Measurements from ENCODE around the gene AGO4. TPM values are rescaled to one million over a fixed set of nuclear protein-coding genes. Genes with fewer than 3 reads are reported as not detected.
"Not testable (repeated sequence)": the region's sequence is repeated elsewhere in the genome, so short reads cannot be mapped to it uniquely, and the experiment has no call there.

Gene AGO4
- total RNA-seq, 2 donors from 2014 or later, result 5.9 to 8.1 TPM

- no peak overlapping the region for H3K4me3 Mint-ChIP-seq
- H3K27ac Mint-ChIP-seq, result peak overlapping the region; percentile 21
- H3K36me3 Mint-ChIP-seq (ENCODE audit: low read depth), result peaks cover 41% of the 10 kb centered on the region
- H3K9me3 Mint-ChIP-seq, result no peaks in the 10 kb centered on the region
- H3K4me1 Mint-ChIP-seq, result peaks cover 13% of the 10 kb centered on the region
- H3K27me3 Mint-ChIP-seq, result no peaks in the 10 kb centered on the region
- ATAC-seq (replicated peaks), result no peak
These were observed 79.0 kb downstream of the AGO4 start for GRCh38 chr1:35886577-35887431.

GRCh38 chr1:35887508-35887907 is 79.7 kb downstream of the AGO4 start:
- H3K4me1 Mint-ChIP-seq, result peaks cover 7% of the 10 kb centered on the region
- H3K4me3 Mint-ChIP-seq, result no peak overlapping the region
- no peaks in the 10 kb centered on the region for H3K9me3 Mint-ChIP-seq
- peaks cover 48% of the 10 kb centered on the region for H3K36me3 Mint-ChIP-seq (ENCODE audit: low read depth)
- H3K27ac Mint-ChIP-seq, result peak overlapping the region; percentile 21
- no peak for ATAC-seq (replicated peaks)
- no peaks in the 10 kb centered on the region for H3K27me3 Mint-ChIP-seq

- no peak overlapping the region for H3K27ac Mint-ChIP-seq
- H3K27me3 Mint-ChIP-seq, result no peaks in the 10 kb centered on the region
- no peaks in the 10 kb centered on the region for H3K9me3 Mint-ChIP-seq
- ATAC-seq (replicated peaks), result no peak
- no peak overlapping the region for H3K4me3 Mint-ChIP-seq
- H3K36me3 Mint-ChIP-seq (ENCODE audit: low read depth), result peaks cover 55% of the 10 kb centered on the region
- H3K4me1 Mint-ChIP-seq, result peaks cover 7% of the 10 kb centered on the region
These were observed 80.4 kb downstream of the AGO4 start for GRCh38 chr1:35888255-35888654.

GRCh38 chr1:35888981-35889380 is 81.2 kb downstream of the AGO4 start:
- peaks cover 63% of the 10 kb centered on the region for H3K36me3 Mint-ChIP-seq (ENCODE audit: low read depth)
- not testable (repeated sequence) for H3K4me3 Mint-ChIP-seq; H3K9me3 Mint-ChIP-seq; H3K27me3 Mint-ChIP-seq; ATAC-seq (replicated peaks); H3K27ac Mint-ChIP-seq; H3K4me1 Mint-ChIP-seq

- no peak for ATAC-seq (replicated peaks)
- no peaks in the 10 kb centered on the region for H3K9me3 Mint-ChIP-seq
- H3K4me1 Mint-ChIP-seq, result no peaks in the 10 kb centered on the region
- H3K4me3 Mint-ChIP-seq, result no peak overlapping the region
- H3K27me3 Mint-ChIP-seq, result no peaks in the 10 kb centered on the region
- peaks cover 97% of the 10 kb centered on the region for H3K36me3 Mint-ChIP-seq (ENCODE audit: low read depth)
- H3K27ac Mint-ChIP-seq, result peak overlapping the region; percentile 15
These were observed 85.4 kb downstream of the AGO4 start for GRCh38 chr1:35893051-35893879.

- peaks cover 97% of the 10 kb centered on the region for H3K36me3 Mint-ChIP-seq (ENCODE audit: low read depth)
- H3K27ac Mint-ChIP-seq, result peak overlapping the region; percentile 44
- no peaks in the 10 kb centered on the region for H3K9me3 Mint-ChIP-seq
- ATAC-seq (replicated peaks), result peak; percentile 21
- no peak overlapping the region for H3K4me3 Mint-ChIP-seq
- no peaks in the 10 kb centered on the region for H3K27me3 Mint-ChIP-seq
- H3K4me1 Mint-ChIP-seq, result no peaks in the 10 kb centered on the region
These were observed 86.4 kb downstream of the AGO4 start for GRCh38 chr1:35894183-35894582.

- Mint-ChIP-seq H3K27ac (peak overlapping the region; percentile 44), H3K9me3 (no peaks in the 10 kb centered on the region), H3K4me3 (no peak overlapping the region), H3K4me1 (no peaks in the 10 kb centered on the region), H3K36me3 (ENCODE audit: low read depth) (peaks cover 98% of the 10 kb centered on the region), H3K27me3 (no peaks in the 10 kb centered on the region)
- ATAC-seq (replicated peaks), result no peak
These were observed 86.8 kb downstream of the AGO4 start for GRCh38 chr1:35894656-35895055.

GRCh38 chr1:35899941-35900340 is 92.1 kb downstream of the AGO4 start:
- no peak overlapping the region for H3K4me3 Mint-ChIP-seq
- no peak overlapping the region for H3K27ac Mint-ChIP-seq
- ATAC-seq (replicated peaks), result no peak
- peaks cover 96% of the 10 kb centered on the region for H3K36me3 Mint-ChIP-seq (ENCODE audit: low read depth)
- no peaks in the 10 kb centered on the region for H3K9me3 Mint-ChIP-seq
- no peaks in the 10 kb centered on the region for H3K27me3 Mint-ChIP-seq
- H3K4me1 Mint-ChIP-seq, result no peaks in the 10 kb centered on the region

GRCh38 chr1:35901235-35901634 is 93.4 kb downstream of the AGO4 start:
- Mint-ChIP-seq H3K4me1 (no peaks in the 10 kb centered on the region), H3K27me3 (no peaks in the 10 kb centered on the region), H3K36me3 (ENCODE audit: low read depth) (peaks cover 89% of the 10 kb centered on the region), H3K4me3 (no peak overlapping the region), H3K27ac (no peak overlapping the region), H3K9me3 (no peaks in the 10 kb centered on the region)
- ATAC-seq (replicated peaks), result no peak

GRCh38 chr1:35902671-35903070 is 94.9 kb downstream of the AGO4 start:
- Mint-ChIP-seq H3K4me3 (no peak overlapping the region), H3K27me3 (no peaks in the 10 kb centered on the region), H3K36me3 (ENCODE audit: low read depth) (peaks cover 89% of the 10 kb centered on the region), H3K4me1 (no peaks in the 10 kb centered on the region), H3K27ac (no peak overlapping the region), H3K9me3 (no peaks in the 10 kb centered on the region)
- no peak for ATAC-seq (replicated peaks)

Other genes starting within 250 kb of the AGO4 start
- gene TFAP2E, start 234.7 kb upstream of the AGO4 start, total RNA-seq, result 1 to 10 TPM in 1 of 2 donors, under 1 TPM in 1; 0.97 to 4.5 TPM
- 100 to 1,000 TPM in 1 of 2 donors, 10 to 100 TPM in 1; 60.5 to 102 TPM for gene PSMB2, start 166.5 kb upstream of the AGO4 start, total RNA-seq
- gene C1orf216, start 89.1 kb upstream of the AGO4 start, total RNA-seq, result 10 to 100 TPM; 11.5 to 21.1 TPM
- 10 to 100 TPM; 27.2 to 70.7 TPM for gene CLSPN, start 38.0 kb upstream of the AGO4 start, total RNA-seq
- 10 to 100 TPM; 29.5 to 34.9 TPM for gene AGO1, start 75.2 kb downstream of the AGO4 start, total RNA-seq
- 10 to 100 TPM; 32.1 to 36.8 TPM for gene AGO3, start 123.1 kb downstream of the AGO4 start, total RNA-seq

Measured in activated T-helper 17 cell treated with anti-CD3 and anti-CD28 coated beads, Interleukin-2, amount 50 U/mL, for 72 hours (primary cell).